GM10266 (cell line): Measurements from ENCODE around the gene AFDN.

Experiments
- DNase-seq: peaks from one replicate; pipeline ENCODE4 v3.0.0; 2012; ENCODE audit errors: extremely low spot score
- CTCF ChIP-seq: IDR thresholded peaks from 2 replicates; pipeline ENCODE4 v1.5.1; 2012; ENCODE audit warnings: mild to moderate bottlenecking, low read depth; ENCODE audit not compliant: control insufficient read depth, insufficient read depth; ENCODE audit errors: missing control alignments

Gene AFDN

GRCh38 chr6:167861424-167861823 lies 34.7 kb downstream of the AFDN start:
- no peak for TF ChIP-seq CTCF
- DNase-seq: no peak

DNA sequence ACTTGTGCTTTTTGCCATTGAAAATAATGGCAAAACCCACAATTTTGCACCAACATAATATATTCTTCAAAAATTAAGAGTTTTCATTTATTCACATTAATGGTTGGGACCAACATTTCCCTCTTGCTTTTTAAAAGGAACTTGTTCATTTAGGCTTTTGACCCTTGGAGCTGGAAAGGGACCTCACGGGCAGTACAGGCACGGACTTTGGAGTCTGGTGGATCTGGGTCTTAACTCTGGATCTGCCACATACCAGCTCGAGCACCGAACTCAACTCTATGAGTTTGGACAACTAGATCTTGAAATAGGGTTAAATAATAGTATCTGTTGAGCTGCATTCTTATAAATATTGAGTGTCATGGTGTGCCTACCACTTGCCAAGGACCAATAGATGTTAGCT lies 37.2 kb downstream of the AFDN start:
- TF ChIP-seq CTCF: no peak
- no peak for DNase-seq

GRCh38 chr6:167866642-167867041 lies 39.9 kb downstream of the AFDN start:
- no peak for DNase-seq

DNA sequence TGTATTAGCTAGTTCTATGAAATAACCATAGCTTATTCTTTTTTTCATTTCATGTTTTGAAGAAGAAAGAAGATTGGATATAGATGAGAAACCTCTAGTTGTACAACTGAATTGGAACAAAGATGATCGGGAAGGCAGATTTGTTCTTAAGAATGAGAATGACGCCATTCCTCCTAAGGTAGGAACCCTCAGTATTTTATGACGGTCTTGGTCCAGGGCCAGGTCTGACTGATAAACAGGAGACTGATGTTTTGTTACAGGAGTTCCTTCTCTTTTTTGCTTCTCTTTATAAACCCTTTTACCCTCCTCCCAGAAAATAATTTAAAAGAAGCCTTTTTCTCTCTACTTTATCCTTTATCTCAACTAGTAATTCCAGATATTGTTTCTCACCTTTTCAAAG lies 43.6 kb downstream of the AFDN start:
- no peak for TF ChIP-seq CTCF
- no peak for DNase-seq

More at GRCh38 chr6:167866642-167867041, 39.9 kb downstream of the AFDN start:
- TF ChIP-seq CTCF: no peak

DNA sequence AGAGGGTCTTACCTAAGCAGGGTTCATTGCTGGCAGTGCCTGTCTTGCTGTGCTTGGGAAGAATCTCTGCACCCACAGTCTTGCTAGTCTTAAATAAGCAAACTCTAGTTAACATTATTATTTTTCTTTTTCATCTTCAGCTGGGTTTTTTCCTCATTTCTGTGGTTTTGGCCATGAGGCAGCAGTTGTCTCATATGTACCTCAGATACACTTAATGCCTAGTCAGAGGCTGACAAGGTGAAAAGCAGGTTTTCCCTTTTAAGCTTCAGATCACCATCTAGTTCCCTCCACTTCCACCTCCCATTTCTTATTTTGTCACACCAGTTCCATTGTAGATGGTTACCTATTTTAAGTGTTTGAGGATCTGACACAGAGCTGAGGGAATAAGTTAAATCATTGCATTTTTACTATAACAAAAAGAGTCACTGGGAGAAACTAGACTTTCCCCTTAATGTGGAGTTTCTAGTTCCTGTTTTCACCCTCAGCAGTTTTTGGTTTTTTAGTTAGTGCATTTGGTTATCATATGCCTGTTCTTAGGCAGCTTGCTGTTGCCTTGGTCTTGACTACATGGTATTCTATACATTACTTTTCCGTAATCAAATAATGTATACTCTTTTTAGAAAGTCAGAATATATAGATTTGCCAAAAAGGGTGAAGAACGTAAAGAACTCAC lies 46.0 kb downstream of the AFDN start:
- no peak for TF ChIP-seq CTCF
- no peak for DNase-seq

- no peak for TF ChIP-seq CTCF
Measured at GRCh38 chr6:167877994-167878779, 51.5 kb downstream of the AFDN start.

DNA sequence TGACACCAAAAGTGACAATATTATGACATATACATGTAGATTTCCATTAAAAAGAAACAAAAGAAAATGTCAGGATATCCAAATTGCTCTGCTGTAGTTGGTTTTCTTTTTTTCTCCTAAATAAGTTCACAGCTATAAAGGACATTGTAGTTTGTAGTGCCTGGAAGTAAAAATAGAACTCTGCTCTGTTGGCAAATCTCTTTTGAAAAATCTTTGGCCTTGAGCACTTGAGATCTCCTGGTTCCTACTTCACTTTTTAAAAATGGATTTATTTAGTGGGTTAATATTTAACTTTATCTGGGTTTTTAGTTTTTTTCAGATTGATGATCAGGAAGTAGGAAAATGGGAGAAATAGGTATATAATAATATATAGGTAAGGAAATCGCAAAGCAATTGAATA lies 52.9 kb downstream of the AFDN start:
- no peak for TF ChIP-seq CTCF

More at GRCh38 chr6:167877994-167878779, 51.5 kb downstream of the AFDN start:
- no peak for DNase-seq

More for the DNA sequence above, 52.9 kb downstream of the AFDN start:
- DNase-seq: no peak
